ENCODE data around the gene TRIL. TPM values are rescaled to one million over a fixed set of nuclear protein-coding genes. Genes with fewer than 3 reads are reported as not detected.

Gene TRIL
- total and polyA plus RNA-seq, 2 donors (not counting 1 experiment from before 2014, with no cell fraction given) = not detected

DNA sequence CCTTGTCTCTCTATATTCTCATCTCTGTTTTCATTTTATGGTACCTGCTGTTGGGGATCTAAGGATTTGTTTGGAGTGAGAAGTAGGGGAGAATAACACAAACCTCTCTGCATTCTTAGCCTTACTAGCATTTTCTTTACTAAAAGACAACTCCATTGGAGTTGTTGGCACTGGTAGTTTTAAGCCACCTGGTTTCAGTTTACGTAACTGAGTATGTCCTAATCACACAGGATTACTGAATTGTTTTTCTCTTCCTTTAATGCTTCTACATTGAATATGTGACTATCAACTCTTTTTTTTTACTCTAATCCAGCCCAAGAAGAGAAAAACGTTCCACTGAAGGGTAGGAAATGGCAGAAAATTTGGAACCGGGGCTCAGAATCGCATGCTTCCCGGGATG lies 30.0 kb upstream of the TRIL start:
- H2AFZ ChIP-seq (ENCODE audit: insufficient read depth, low read depth, low read length, poor library complexity, severe bottlenecking) = no peak overlapping the region
- DNase-seq = no peak
- Mint-ChIP-seq H3K27me3 (peaks cover 45% of the 10 kb centered on the region), H3K27ac (no peak overlapping the region), H3K4me1 (no peaks in the 10 kb centered on the region), H3K9me3 (ENCODE audit: insufficient read depth) (no peaks in the 10 kb centered on the region), H3K4me3 (no peak overlapping the region)
- TF ChIP-seq EZH2 (IDR thresholded peaks at IDR 0.05; ENCODE audit: borderline replicate concordance, insufficient read depth, low read depth, low read length, poor library complexity, severe bottlenecking) = no peak
- TF ChIP-seq, protein P1, sequence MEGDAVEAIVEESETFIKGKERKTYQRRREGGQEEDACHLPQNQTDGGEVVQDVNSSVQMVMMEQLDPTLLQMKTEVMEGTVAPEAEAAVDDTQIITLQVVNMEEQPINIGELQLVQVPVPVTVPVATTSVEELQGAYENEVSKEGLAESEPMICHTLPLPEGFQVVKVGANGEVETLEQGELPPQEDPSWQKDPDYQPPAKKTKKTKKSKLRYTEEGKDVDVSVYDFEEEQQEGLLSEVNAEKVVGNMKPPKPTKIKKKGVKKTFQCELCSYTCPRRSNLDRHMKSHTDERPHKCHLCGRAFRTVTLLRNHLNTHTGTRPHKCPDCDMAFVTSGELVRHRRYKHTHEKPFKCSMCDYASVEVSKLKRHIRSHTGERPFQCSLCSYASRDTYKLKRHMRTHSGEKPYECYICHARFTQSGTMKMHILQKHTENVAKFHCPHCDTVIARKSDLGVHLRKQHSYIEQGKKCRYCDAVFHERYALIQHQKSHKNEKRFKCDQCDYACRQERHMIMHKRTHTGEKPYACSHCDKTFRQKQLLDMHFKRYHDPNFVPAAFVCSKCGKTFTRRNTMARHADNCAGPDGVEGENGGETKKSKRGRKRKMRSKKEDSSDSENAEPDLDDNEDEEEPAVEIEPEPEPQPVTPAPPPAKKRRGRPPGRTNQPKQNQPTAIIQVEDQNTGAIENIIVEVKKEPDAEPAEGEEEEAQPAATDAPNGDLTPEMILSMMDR (IDR thresholded peaks at IDR 0.05) = no peak
- no peaks in the 10 kb centered on the region for H3K27me3 ChIP-seq (replicated peaks in 1 of 4; ENCODE audit: control extremely low read depth in 1 of 4, control insufficient read depth in 3 of 4, insufficient read depth in 4 of 4, low read length in 3 of 4)
- intact Hi-C loops (cut with micrococcal nuclease) = no loop called here
- 95% methylated on average over 3 of the region's 5 CpGs for WGBS (ENCODE audit: insufficient coverage)
- ATAC-seq (ENCODE audit: low read depth) = no peak
- H3K79me2 ChIP-seq (ENCODE audit: control insufficient read depth, insufficient read depth, low read length) = no peaks in the 10 kb centered on the region
- ChIA-PET POLR2A (no interaction called here), CTCF (no interaction called here)
- no peaks in the 10 kb centered on the region for H3K4me1 ChIP-seq (ENCODE audit: control insufficient read depth in 2 of 2, insufficient read depth in 2 of 2, low read length in 2 of 2)
- no peak overlapping the region for H3K4me3 ChIP-seq (ENCODE audit: control extremely low read depth in 1 of 5, extremely low read depth in 1 of 5, insufficient read depth in 1 of 5, low read depth in 2 of 5, low read length in 4 of 5)
- H3K36me3 ChIP-seq (replicated peaks in 1 of 2; ENCODE audit: control extremely low read depth in 1 of 2, control insufficient read depth in 1 of 2, extremely low read depth in 1 of 2, insufficient read depth in 2 of 2, low read length in 1 of 2) = no peaks in the 10 kb centered on the region
- no peak overlapping the region for H3K4me2 ChIP-seq (replicated peaks; ENCODE audit: low read depth, low read length, poor library complexity, severe bottlenecking)
- no peak overlapping the region for H3K9ac ChIP-seq (ENCODE audit: low read length)
- H3K9me3 ChIP-seq (ENCODE audit: control extremely low read depth in 1 of 3, control insufficient read depth in 2 of 3, insufficient read depth in 1 of 3, low read length in 2 of 3) = no peaks in the 10 kb centered on the region
- H3K27ac ChIP-seq (ENCODE audit: low read length in 2 of 2) = no peak overlapping the region
- no peaks in the 10 kb centered on the region for H4K20me1 ChIP-seq (ENCODE audit: control insufficient read depth, insufficient read depth, low read length, poor library complexity, severe bottlenecking)

DNA sequence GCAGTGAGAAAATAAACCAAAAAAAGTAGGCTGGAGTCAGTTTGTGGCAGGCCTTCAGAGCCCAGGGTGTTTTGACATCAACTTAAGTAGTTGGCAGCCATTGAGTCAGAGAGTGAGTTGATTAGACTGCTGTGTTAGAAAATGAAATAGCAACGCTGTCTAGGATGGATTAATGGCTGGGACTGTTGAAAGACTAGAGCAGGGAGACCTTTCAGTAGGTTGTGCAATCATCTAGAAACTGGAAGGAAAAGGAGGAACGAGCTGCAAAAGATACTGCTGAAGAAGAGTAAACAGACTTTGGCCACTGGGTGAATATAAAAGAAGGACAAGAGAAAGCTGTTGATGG lies 28.6 kb upstream of the TRIL start:
- DNase-seq (no peak), ATAC-seq (ENCODE audit: low read depth) (no peak)
- no peaks in the 10 kb centered on the region for H3K4me1 Mint-ChIP-seq
- POLR2A ChIA-PET = no interaction called here
- H3K4me3 ChIP-seq (ENCODE audit: control extremely low read depth in 1 of 5, extremely low read depth in 1 of 5, insufficient read depth in 1 of 5, low read depth in 2 of 5, low read length in 4 of 5) = no peak overlapping the region
- H4K20me1 ChIP-seq (ENCODE audit: control insufficient read depth, insufficient read depth, low read length, poor library complexity, severe bottlenecking) = no peaks in the 10 kb centered on the region
- no peak overlapping the region for H3K9ac ChIP-seq (ENCODE audit: low read length)
- H3K4me3 Mint-ChIP-seq = no peak overlapping the region
- H3K4me2 ChIP-seq (replicated peaks; ENCODE audit: low read depth, low read length, poor library complexity, severe bottlenecking) = no peak overlapping the region
- no peak overlapping the region for H3K27ac ChIP-seq (ENCODE audit: low read length in 2 of 2)
- intact Hi-C loops (cut with micrococcal nuclease) = no loop called here
- no peaks in the 10 kb centered on the region for H3K27me3 ChIP-seq (replicated peaks in 1 of 4; ENCODE audit: control extremely low read depth in 1 of 4, control insufficient read depth in 3 of 4, insufficient read depth in 4 of 4, low read length in 3 of 4)
- WGBS (ENCODE audit: insufficient coverage) = 10% methylated on average over 2 of the region's 2 CpGs
- H2AFZ ChIP-seq (ENCODE audit: insufficient read depth, low read depth, low read length, poor library complexity, severe bottlenecking) = no peak overlapping the region
- no peaks in the 10 kb centered on the region for H3K79me2 ChIP-seq (ENCODE audit: control insufficient read depth, insufficient read depth, low read length)
- no peaks in the 10 kb centered on the region for H3K9me3 ChIP-seq (ENCODE audit: control extremely low read depth in 1 of 3, control insufficient read depth in 2 of 3, insufficient read depth in 1 of 3, low read length in 2 of 3)
- CTCF ChIA-PET = no interaction called here
- H3K9me3 Mint-ChIP-seq (ENCODE audit: insufficient read depth) = no peaks in the 10 kb centered on the region
- no peak overlapping the region for H3K27ac Mint-ChIP-seq
- no peaks in the 10 kb centered on the region for H3K4me1 ChIP-seq (ENCODE audit: control insufficient read depth in 2 of 2, insufficient read depth in 2 of 2, low read length in 2 of 2)
- H3K36me3 ChIP-seq (replicated peaks in 1 of 2; ENCODE audit: control extremely low read depth in 1 of 2, control insufficient read depth in 1 of 2, extremely low read depth in 1 of 2, insufficient read depth in 2 of 2, low read length in 1 of 2) = no peaks in the 10 kb centered on the region
- TF ChIP-seq EZH2 (IDR thresholded peaks at IDR 0.05; ENCODE audit: borderline replicate concordance, insufficient read depth, low read depth, low read length, poor library complexity, severe bottlenecking) = no peak
- TF ChIP-seq, protein P1 (IDR thresholded peaks at IDR 0.05) = no peak
- peaks cover 40% of the 10 kb centered on the region for H3K27me3 Mint-ChIP-seq

Measured in B cell (primary cell).